HG03095 (cell line): ENCODE data around the gene PLEKHA6.

ENCODE experiments used
- ATAC-seq: cut with Tn5 transposase; IDR thresholded peaks from one replicate; pipeline ENCODE4 v1.9.1; 2021; ENCODE audit warnings: moderate library complexity; ENCODE audit not compliant: unreplicated experiment

Gene PLEKHA6, protein sequence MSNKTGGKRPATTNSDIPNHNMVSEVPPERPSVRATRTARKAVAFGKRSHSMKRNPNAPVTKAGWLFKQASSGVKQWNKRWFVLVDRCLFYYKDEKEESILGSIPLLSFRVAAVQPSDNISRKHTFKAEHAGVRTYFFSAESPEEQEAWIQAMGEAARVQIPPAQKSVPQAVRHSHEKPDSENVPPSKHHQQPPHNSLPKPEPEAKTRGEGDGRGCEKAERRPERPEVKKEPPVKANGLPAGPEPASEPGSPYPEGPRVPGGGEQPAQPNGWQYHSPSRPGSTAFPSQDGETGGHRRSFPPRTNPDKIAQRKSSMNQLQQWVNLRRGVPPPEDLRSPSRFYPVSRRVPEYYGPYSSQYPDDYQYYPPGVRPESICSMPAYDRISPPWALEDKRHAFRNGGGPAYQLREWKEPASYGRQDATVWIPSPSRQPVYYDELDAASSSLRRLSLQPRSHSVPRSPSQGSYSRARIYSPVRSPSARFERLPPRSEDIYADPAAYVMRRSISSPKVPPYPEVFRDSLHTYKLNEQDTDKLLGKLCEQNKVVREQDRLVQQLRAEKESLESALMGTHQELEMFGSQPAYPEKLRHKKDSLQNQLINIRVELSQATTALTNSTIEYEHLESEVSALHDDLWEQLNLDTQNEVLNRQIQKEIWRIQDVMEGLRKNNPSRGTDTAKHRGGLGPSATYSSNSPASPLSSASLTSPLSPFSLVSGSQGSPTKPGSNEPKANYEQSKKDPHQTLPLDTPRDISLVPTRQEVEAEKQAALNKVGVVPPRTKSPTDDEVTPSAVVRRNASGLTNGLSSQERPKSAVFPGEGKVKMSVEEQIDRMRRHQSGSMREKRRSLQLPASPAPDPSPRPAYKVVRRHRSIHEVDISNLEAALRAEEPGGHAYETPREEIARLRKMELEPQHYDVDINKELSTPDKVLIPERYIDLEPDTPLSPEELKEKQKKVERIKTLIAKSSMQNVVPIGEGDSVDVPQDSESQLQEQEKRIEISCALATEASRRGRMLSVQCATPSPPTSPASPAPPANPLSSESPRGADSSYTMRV

DNA sequence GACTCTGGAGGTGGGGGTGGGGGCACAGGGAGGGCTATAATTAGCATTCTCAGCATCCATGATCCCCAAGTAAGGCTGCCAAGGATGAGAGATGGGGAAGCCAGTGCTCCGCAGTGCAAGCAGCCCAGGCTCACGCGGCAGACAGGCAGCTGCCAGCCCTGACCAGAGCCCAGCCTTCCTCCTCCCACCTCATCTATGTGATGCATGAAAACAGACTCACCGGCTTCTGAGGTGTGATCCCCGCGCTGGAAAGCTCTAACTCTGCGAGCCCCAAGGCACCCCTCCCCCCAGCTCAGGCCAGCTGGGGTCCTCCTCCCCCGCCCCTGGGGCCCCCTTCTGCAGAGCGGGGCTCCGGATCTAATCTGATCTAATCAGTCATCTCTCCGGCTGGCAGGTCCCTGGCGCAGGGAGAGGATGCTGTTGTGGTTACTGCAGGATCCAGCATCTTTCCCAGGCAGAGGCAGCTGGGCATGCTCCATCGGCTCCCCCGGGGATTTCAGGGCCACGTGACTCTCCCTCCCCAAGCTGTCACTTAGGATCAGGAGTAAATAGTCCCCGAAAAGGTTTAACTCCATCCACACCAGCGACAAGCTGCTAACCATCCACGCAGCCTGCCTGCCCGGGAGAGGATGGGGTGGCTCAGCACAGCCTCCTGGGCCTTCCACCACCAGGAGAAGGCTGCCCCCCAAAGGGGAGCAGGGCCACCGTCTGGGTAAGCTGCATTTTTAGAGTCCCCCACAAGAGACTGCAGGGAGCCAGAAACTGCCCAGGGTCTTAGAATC is at the start of gene PLEKHA6:
Gene PLEKHA6 (minus strand): TSS at position 456 of the 782 bp plus-strand sequence. CDS start 86,202 bp downstream, outside the sequence.
- ATAC-seq: no peak

DNA sequence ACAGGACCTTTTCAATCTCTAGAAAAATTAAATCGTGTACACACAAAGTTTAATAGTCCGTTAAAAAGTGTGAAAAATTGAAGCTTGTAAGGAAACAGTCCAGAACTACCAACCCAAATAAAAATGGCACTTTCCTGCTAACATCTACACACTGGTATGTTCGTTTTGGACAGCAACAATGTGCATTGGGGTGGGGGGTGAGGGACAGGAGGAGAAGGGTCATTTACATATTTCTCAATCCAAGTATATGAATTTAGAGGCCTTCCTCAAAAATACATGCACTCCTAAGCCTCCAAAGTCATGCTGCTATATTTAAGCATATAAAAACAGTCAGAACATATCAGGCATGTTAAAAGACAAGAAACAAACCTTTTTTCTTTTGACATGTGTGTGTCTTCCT is 49.4 kb upstream of the PLEKHA6 start:
- ATAC-seq: no peak

DNA sequence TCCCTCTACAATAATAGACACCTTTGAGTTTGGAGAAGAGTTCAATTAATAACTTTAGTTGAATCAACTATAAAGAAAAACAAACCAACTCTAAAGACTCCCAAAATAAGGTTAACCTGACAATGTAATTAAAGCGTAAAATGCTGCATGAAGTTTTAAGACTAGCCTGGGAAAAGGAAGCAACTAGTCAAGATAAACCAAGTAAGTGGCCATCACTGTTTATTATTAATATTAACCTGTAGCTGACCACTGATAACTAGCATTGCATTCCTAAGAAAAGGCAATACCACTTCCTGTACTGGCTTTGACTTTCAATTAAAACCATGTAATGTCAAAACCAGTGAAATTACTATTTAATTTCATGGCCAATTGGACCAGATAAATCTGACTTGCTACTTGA is 48.9 kb upstream of the PLEKHA6 start:
- ATAC-seq: no peak

DNA sequence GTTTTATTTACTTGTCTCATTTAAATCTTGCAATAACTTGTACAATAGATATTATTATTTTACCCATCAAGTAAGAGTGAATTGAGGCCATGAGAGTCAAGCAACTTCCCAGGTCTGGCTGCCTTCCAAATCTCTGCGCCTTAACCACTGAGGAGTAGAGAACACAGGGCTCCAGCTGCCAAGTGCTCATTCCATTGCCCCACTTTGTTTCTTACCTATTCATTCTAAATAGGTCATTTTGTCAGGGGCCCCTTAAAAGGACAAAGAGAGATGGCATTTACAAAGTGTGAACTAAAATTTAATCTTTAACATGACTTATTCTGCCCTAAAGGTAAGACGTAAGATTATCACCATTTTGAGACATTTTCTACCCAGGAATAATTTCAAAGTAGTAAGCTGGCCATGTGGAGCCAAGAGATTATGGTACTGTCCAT is 48.4 kb upstream of the PLEKHA6 start:
- ATAC-seq: no peak

DNA sequence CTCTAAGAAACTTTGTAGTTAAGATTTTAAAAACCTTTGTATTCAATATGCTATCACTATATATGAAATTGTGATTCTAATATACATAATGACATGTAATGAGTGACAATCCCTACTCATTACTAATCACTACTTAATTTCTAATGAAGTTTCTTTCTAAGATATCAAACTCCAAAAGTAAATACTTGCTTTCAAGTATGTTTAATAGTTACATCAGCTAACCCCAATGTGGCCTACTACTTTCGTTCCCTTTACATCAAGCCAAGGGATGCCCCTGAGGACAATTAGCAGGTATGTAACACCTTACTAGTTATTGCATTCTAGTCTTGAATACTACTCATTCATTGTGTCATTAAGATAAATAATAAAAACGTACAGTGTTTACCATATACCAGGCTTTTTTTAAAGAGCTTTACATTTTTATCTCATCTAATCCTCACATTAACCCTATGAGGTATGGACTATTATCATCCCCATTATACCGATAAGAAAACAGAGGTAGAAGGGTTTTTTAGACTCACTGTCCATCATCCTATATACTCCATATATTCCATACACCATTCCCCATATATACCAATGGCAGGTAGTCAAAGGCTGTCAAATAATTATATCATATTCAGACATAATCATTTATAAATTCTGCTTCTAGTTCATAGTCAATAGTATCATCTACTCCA is 47.7 kb upstream of the PLEKHA6 start:
- ATAC-seq: no peak

DNA sequence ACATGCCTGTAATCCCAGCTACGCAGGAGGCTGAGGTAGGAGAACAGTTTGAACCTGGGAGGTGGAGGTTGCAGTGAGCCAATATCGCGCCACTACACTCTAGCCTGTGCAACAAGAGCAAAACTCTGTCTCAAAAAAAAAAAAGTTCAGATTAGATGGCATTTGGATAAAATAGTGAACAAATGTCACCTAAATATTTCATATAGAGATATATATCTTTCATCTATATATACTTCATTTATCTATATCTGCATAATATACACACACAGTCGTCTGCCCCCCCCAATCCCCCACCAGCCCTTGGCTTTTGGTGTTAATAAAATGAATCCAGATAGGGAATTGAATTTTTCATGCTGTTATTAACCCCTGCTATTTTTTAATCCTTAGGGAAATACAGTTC is 46.9 kb upstream of the PLEKHA6 start:
- ATAC-seq: no peak

DNA sequence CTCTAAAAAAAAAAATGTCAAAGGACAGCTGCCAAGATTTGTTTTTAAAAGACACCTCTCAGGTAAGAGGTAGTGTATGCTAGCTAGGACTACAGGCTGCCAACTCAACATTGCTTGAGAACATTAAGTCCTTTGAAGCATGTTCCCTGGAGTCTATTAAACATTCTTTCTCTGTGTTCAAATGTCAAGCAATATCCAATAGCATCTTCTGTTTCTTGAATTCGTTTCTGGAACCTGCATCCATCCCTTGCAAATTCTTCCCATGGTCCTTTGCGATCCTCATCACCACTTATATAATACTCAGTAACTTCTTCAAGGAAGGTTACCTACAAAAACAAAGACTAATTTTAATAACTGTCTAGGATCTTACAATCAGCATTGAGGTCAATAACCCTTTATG is 46.3 kb upstream of the PLEKHA6 start:
- no peak for ATAC-seq

DNA sequence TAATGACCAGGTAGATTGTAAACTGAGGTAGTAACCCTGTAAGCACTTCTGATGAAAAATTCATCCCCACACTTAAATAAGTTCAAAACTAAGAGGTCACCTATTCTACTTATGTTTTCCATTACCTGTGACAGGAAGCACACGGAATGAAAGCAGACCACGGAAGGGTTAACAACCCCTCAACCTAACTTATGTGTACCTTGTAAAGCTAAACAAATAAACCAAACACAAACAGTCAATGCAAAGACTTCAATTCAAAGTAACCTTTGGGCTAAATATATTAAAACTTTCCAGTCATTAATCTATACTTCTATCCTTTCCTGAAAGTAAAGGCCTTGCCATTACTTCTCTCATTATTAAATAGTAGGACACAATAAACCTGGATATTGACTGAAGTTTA is 44.9 kb upstream of the PLEKHA6 start:
- ATAC-seq: no peak

DNA sequence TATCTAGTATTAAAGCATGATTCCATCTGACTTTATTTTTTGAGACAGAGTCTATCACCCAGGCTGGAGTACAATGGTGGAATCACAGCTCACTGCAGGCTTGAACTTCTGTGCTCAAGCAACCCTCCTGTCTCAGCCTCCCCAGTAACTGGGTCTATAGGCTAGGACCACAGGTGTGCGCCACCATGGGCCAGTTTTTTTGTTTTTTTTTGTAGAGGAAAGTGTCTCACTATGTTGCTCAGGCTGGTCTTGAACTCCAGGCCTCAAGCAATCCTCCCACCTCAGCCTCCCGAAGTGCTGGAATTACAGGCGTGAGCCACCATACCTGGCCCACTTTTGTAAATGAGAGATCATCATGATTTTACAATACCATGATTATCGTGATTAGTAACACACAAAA is 42.7 kb upstream of the PLEKHA6 start:
- no peak for ATAC-seq

DNA sequence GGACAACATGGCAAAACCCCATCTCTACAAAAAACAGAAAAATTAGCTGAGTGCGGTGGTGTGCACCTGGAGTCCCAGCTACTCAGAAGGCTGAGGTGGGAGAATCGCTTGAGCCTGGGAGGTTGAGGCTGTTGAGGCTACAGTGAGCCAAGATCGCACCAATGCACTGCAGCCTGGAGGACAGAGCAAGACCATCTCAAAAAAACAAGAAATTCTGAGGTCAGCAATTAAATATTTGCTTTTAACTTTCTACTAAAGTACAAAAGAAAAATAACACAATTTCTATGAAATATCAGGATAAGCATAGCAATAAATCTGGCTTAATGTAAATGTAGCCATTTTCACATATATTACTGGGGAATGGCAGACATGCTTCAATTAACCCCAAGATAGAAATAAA is 42.0 kb upstream of the PLEKHA6 start:
- ATAC-seq: no peak

DNA sequence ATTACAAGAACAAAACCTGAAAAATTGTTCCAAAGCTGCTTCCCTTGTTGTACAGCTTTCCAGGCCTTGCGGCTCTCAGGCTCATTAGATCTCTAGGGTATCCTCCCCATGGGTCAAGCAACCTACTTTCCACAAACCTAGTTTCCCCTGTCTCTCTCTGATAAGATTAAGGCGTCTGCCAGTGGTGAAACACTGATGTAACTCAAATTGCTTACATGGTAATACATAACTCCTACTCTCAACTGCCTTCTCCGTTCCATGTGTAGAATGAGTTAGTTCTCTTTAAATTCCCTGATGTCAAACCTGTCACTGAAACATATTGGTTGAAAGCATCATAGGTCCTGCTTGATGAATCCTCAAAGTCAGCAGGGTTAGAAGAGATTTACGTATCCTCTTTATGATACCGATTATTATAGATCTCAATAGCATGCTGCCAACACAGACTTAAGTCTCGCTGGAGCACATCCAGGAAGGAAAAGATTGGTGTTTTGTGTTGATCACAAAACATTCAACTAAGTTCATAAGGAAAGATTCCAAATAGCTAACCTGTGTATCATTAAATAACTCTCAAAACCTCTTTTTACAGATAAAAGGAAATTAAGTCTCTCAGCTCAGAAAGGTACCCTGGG is 41.3 kb upstream of the PLEKHA6 start:
- no peak for ATAC-seq

DNA sequence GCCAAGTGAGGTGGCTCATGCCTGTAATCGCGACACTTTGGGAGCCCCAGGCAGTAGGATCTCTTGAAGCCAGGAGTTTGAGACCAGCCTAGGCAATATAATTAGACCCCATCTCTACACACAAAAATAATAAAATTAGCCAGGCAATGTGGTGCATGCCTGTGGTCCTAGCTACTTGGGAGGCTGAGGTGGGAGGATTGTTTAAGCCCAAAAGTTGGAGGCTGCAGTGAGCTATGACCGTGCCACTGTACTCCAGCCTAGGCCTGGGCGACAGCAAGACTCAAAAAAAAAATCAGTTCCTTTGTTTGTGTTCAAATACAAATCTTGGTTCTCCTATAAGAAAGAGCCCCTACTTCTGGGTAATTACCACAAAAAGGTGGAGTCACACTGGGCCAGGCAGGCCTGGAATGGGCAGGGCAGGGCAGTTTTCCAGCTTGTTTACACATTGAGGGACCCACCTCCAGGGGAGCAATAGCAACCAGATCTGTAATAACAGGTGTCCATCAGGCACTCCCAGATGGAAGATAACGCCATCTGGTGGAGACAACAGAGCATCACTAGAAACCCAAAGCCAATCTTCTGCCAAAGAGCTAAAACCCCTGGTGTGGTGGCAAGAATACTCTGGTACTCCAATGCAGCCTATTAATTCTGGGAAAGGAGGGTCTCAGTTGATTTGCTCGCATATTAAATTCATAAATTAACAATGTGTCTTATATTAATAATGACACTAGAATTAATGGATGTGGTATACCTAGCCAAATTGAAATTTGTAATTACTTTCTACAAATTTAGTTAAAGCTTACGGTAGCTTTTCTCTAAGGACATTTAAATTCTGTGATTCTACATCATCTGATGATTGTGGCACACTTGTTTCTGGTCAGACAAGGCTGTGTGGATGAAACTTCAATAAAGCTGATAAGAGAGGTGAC is 38.7 kb upstream of the PLEKHA6 start:
- ATAC-seq: no peak

DNA sequence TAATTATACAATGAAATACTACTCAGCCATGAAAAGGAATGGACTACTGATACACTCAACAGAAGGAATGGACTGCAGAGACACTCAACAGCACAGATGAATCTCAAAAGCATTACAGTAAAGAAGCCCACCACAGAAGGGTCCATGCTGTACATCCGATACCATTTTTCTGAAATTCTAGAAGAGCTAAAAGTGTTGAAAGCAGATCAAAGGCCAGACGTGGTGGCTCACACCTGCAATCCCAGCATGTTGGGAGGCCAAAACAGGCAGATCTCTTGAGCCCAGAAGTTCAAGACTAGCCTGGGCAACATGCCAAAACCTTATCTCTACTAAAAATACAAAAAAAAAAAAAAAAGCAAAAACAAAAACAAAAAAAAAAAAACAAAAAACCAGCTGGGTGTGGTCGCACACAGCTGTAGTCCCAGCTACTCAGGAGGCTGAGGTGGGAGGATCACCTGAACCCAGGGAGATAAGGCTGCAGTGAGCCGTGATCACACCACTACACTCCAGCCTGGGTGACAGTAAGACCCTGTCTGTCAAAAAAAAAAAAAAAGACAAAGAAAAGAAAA is 36.4 kb upstream of the PLEKHA6 start:
- ATAC-seq: no peak

DNA sequence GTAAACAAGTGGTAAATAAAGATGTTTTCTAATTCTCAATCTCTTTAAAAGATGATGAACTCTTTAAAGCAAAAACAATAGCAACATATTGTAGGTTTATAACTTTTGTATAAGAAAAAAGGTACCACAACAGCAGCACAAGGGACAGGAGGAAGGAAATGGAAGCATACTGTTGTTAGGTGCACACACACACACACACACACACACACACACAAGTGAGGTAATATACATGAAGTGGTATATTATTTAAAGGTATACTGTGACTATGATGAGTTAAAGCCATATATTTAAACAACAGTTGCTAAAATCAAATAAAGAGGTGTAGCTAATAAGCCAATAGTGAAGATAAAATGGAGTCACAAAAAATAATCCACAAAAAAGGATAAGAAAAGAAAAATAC is 31.9 kb upstream of the PLEKHA6 start:
- ATAC-seq: no peak

DNA sequence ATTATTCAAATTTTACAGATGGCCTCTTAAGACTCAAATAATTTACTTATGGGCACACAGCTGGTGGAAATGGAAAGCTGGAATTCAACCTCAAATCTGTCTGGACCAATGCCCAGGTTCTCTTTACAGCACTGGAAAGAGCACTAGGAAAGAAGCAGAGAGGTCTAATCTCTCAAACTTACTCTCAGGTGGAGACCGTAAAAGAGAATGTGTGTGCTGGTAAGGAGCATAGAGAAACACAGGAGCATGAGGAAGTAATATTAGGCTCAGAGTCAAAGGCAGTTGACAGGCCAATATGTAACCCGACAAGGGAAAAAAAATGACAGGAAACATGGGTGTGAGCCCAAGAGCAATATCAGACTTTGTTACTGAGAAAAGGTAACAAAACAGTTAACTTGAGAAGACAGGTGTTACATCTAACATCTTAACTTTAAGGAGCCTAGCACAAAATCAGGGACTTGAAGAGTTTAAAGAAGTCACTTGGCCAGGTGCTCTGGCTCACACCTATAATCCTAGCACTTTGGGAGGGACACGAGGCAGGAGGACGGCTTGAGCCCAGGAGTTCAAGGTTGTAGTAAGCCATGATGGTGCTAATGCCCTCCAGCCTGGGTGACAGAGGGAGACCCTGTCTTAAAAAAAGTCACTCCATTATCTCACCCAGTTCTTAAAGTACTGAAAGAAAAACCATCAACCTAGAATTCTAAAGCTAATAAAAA is 31.2 kb upstream of the PLEKHA6 start:
- no peak for ATAC-seq

DNA sequence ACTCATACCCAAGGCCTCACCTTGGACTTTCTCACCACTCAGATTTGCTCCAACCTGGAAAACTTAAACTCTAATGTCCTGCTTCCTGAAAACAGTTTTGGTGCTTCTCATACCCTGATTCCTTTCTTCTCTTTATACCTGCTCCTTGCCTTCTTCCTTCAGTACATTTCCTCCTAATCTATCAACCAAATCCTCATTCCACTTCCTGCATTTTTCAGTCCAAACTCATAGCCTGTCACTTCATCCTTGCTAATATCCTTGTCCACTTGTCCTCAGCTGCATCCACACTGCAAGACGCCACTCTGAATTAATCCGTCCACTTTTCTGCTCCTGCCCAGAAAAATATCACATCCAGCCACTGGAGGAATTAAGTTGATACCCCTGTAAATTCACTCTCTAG is 26.0 kb upstream of the PLEKHA6 start:
- ATAC-seq: no peak

DNA sequence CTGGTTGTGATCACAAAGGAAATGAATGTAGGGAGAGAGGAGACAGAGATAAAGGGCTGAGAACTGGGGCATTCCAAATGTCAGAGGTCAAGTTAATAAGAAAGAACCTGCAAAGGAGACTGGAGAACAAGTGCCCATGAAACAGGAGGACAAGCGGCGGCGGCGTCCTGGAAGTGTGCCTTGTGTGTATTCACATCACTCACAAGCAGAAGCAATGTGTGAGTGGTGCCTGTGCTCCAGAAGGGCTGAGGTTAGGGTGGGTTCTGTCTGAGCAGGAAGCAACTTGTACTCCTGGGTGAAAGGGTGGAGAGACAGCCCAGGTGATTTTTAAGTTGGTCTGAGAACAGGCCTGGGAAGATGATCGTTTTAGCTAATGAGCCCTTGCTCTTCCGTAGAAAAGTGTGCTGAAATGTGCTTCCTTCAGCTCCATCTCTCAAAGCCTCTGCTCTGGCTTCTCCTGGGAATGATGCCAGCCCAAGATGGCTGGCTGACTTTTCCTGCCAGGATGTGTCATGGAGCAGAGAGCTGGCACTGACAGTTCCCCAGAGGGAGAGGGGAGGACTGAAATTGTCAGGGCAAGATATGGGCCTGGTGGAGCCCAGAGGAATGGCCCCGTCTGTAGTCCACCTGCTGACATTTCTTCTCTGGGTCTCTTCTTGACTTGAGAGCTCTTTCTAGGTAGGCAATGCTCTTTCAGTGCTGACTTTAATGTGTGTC is 25.1 kb upstream of the PLEKHA6 start:
- ATAC-seq: no peak
